ENCODE measurements around the gene ANKEF1.

ANKEF1 gene

DNA sequence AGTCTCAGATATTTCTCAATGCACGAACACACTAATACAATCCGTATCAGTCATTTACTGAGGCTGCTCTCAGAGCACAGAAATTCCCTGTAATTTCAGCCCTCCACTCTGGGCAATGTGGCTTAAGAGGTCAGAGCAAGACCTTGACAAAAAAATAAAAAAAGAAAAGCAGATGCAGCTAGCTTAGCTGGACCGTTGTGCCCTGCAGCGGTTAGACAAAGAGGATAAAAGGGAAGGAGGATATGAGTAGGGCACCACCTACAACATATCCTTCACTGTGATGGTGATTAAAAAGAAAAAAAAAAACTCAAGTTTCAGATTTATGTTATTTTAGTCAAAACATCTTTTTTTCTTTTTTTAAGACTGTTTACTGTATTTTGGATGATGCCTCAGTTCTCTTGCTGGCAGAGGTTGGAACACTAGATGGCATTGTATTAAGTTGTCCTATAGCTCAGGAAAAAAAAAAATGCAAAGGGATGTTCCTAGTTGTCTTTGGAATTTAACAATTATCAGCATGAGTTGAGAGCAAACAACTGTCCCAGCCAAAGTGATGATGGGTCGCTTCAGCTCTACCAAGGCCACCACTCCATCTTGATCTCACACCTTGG, 59.9 kb downstream of the ANKEF1 start:
- Histone ChIP-seq H3K9ac (ENCODE audit: low read length) (no peak overlapping the region), H3K4me3 (ENCODE audit: low read depth, low read length, poor library complexity, severe bottlenecking) (no peak overlapping the region), H4K20me1 (ENCODE audit: insufficient read depth, low read length) (no peaks in the 10 kb centered on the region), H3K9me2 (ENCODE audit: low read depth, low read length) (no peaks in the 10 kb centered on the region), H3K79me2 (ENCODE audit: insufficient read depth, low read length) (no peaks in the 10 kb centered on the region), H3K36me3 (ENCODE audit: insufficient read depth, low read length) (no peaks in the 10 kb centered on the region), H2AFZ (ENCODE audit: low read length) (no peak overlapping the region), H3K27me3 (ENCODE audit: insufficient read depth, low read length) (no peaks in the 10 kb centered on the region), H3K9me3 (ENCODE audit: low read length) (no peaks in the 10 kb centered on the region), H3K27ac (ENCODE audit: low read depth, low read length, poor library complexity, severe bottlenecking) (no peak overlapping the region), H3K4me2 (ENCODE audit: low read length) (no peak overlapping the region), H3F3A (ENCODE audit: insufficient read depth, low read length) (no peaks in the 10 kb centered on the region), H3K4me1 (ENCODE audit: insufficient read depth, low read length, severe bottlenecking) (no peaks in the 10 kb centered on the region)
- TF ChIP-seq, protein P1, sequence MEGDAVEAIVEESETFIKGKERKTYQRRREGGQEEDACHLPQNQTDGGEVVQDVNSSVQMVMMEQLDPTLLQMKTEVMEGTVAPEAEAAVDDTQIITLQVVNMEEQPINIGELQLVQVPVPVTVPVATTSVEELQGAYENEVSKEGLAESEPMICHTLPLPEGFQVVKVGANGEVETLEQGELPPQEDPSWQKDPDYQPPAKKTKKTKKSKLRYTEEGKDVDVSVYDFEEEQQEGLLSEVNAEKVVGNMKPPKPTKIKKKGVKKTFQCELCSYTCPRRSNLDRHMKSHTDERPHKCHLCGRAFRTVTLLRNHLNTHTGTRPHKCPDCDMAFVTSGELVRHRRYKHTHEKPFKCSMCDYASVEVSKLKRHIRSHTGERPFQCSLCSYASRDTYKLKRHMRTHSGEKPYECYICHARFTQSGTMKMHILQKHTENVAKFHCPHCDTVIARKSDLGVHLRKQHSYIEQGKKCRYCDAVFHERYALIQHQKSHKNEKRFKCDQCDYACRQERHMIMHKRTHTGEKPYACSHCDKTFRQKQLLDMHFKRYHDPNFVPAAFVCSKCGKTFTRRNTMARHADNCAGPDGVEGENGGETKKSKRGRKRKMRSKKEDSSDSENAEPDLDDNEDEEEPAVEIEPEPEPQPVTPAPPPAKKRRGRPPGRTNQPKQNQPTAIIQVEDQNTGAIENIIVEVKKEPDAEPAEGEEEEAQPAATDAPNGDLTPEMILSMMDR (IDR thresholded peaks at IDR 0.05; ENCODE audit: low read length), result no peak
- TF ChIP-seq EZH2 (IDR thresholded peaks at IDR 0.05; ENCODE audit: borderline replicate concordance, low read length), result no peak

DNA sequence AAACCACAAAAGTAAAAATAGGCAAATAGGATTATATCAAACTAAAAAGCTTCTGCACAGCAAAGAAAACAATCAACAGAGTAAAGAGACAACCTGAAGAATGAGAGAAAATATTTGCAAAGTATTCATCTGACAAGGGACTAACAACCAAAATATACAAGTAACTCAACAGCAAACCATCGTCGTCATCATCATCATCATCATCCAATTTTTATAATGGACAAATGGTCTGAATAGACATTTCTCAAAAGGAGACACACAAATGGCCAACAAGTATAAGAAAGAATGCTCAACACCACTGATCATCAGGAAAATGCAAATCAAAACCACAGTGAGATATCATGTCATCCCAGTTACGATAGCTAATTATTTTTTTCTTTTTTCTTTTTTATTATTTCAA, 62.0 kb downstream of the ANKEF1 start:
- H3K4me3 ChIP-seq (ENCODE audit: low read depth, low read length, poor library complexity, severe bottlenecking), result no peak overlapping the region
- no peak overlapping the region for H3K9ac ChIP-seq (ENCODE audit: low read length)
- no peaks in the 10 kb centered on the region for H3F3A ChIP-seq (ENCODE audit: insufficient read depth, low read length)
- H3K79me2 ChIP-seq (ENCODE audit: insufficient read depth, low read length), result no peaks in the 10 kb centered on the region
- no peak overlapping the region for H3K4me2 ChIP-seq (ENCODE audit: low read length)
- H3K27me3 ChIP-seq (ENCODE audit: insufficient read depth, low read length), result no peaks in the 10 kb centered on the region
- no peaks in the 10 kb centered on the region for H3K36me3 ChIP-seq (ENCODE audit: insufficient read depth, low read length)
- no peak overlapping the region for H2AFZ ChIP-seq (ENCODE audit: low read length)
- H3K9me2 ChIP-seq (ENCODE audit: low read depth, low read length), result no peaks in the 10 kb centered on the region
- no peak for TF ChIP-seq EZH2 (IDR thresholded peaks at IDR 0.05; ENCODE audit: borderline replicate concordance, low read length)
- TF ChIP-seq, protein P1 (IDR thresholded peaks at IDR 0.05; ENCODE audit: low read length), result no peak
- H3K9me3 ChIP-seq (ENCODE audit: low read length), result no peaks in the 10 kb centered on the region
- no peak overlapping the region for H3K27ac ChIP-seq (ENCODE audit: low read depth, low read length, poor library complexity, severe bottlenecking)
- no peaks in the 10 kb centered on the region for H3K4me1 ChIP-seq (ENCODE audit: insufficient read depth, low read length, severe bottlenecking)
- no peaks in the 10 kb centered on the region for H4K20me1 ChIP-seq (ENCODE audit: insufficient read depth, low read length)

DNA sequence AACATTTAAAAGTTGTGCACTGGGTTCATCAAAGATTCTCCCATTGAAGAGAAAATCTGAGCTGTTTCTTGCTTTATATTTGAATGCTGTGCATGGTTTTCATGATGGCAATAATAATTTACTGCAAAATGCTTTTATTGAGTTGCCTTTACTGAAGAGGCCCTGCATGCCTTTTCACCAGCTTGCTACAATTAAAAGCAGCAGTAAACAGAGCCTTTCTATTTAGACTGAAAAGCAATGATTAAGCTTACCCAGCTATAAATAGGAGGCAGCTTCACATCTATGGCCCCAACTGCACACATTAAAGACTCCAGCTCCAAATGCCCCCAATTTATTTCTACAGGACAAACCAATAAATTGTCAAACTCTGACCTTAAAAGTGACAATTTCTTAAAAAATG, 70.3 kb downstream of the ANKEF1 start:
- Histone ChIP-seq H3K27me3 (ENCODE audit: insufficient read depth, low read length) (no peaks in the 10 kb centered on the region), H3K9me3 (ENCODE audit: low read length) (no peaks in the 10 kb centered on the region), H3K4me3 (ENCODE audit: low read depth, low read length, poor library complexity, severe bottlenecking) (no peak overlapping the region), H3K9me2 (ENCODE audit: low read depth, low read length) (no peaks in the 10 kb centered on the region), H3K9ac (ENCODE audit: low read length) (no peak overlapping the region), H3K36me3 (ENCODE audit: insufficient read depth, low read length) (no peaks in the 10 kb centered on the region), H4K20me1 (ENCODE audit: insufficient read depth, low read length) (no peaks in the 10 kb centered on the region), H3F3A (ENCODE audit: insufficient read depth, low read length) (no peaks in the 10 kb centered on the region), H3K4me1 (ENCODE audit: insufficient read depth, low read length, severe bottlenecking) (no peaks in the 10 kb centered on the region), H3K79me2 (ENCODE audit: insufficient read depth, low read length) (no peaks in the 10 kb centered on the region), H3K27ac (ENCODE audit: low read depth, low read length, poor library complexity, severe bottlenecking) (no peak overlapping the region), H3K4me2 (ENCODE audit: low read length) (no peak overlapping the region), H2AFZ (ENCODE audit: low read length) (no peak overlapping the region)
- TF ChIP-seq, protein P1 (IDR thresholded peaks at IDR 0.05; ENCODE audit: low read length), result no peak
- TF ChIP-seq EZH2 (IDR thresholded peaks at IDR 0.05; ENCODE audit: borderline replicate concordance, low read length), result no peak

Measured in OCI-LY1 (cell line).